ENCODE data around the gene PLIN3.
"Not testable (repeated sequence)": the region's sequence is repeated elsewhere in the genome, so short reads cannot be mapped to it uniquely, and the experiment has no call there.

Gene PLIN3

GRCh38 chr19:4889034-4889815 is 21.8 kb upstream of the PLIN3 start:
- no peak for DNase-seq

- not testable (repeated sequence) for DNase-seq
Measured at GRCh38 chr19:4887803-4888202, 20.3 kb upstream of the PLIN3 start.

GRCh38 chr19:4884993-4885392 is 17.5 kb upstream of the PLIN3 start:
- DNase-seq, result not testable (repeated sequence)

- not testable (repeated sequence) for DNase-seq
Measured at GRCh38 chr19:4882874-4883273, 15.4 kb upstream of the PLIN3 start.

- no peak for DNase-seq
Measured at GRCh38 chr19:4879041-4879440, 11.6 kb upstream of the PLIN3 start.

- DNase-seq, result no peak
Measured at GRCh38 chr19:4878491-4878968, 11.1 kb upstream of the PLIN3 start.

GRCh38 chr19:4877753-4878490 is 10.5 kb upstream of the PLIN3 start:
- no peak for DNase-seq

- no peak for DNase-seq
Measured at GRCh38 chr19:4873930-4874329, 6.5 kb upstream of the PLIN3 start.

GRCh38 chr19:4871711-4872110 is 4.2 kb upstream of the PLIN3 start:
- no peak for DNase-seq

- peak; percentile 64 for DNase-seq
Measured at GRCh38 chr19:4870025-4870700, 2.7 kb upstream of the PLIN3 start.

- no peak for DNase-seq
Measured at GRCh38 chr19:4868286-4868834, 893 bp upstream of the PLIN3 start.

GRCh38 chr19:4866595-4867424 is 657 bp downstream of the PLIN3 start:
- DNase-seq, result peak; percentile 49

GRCh38 chr19:4861147-4861546 is 6.3 kb downstream of the PLIN3 start:
- DNase-seq, result no peak

- DNase-seq, result no peak
Measured at GRCh38 chr19:4859697-4860096, 7.8 kb downstream of the PLIN3 start.

GRCh38 chr19:4856468-4856867 is 11.0 kb downstream of the PLIN3 start:
- DNase-seq, result not testable (repeated sequence)

GRCh38 chr19:4853506-4853905 is 14.0 kb downstream of the PLIN3 start:
- DNase-seq, result not testable (repeated sequence)

GRCh38 chr19:4852484-4852883 is 15.0 kb downstream of the PLIN3 start:
- no peak for DNase-seq

GRCh38 chr19:4851551-4852290 is 15.7 kb downstream of the PLIN3 start:
- DNase-seq, result peak; percentile 67

- DNase-seq, result no peak
Measured at GRCh38 chr19:4849019-4849418, 18.4 kb downstream of the PLIN3 start.

GRCh38 chr19:4847190-4847973 is 20.1 kb downstream of the PLIN3 start:
- no peak for DNase-seq

GRCh38 chr19:4845975-4846374 is 21.5 kb downstream of the PLIN3 start:
- not testable (repeated sequence) for DNase-seq
